NCI-H2081 treated with DMSO at 0.1 percent for 48 hours (cell line): Measurements from ENCODE around the gene GALM.
"Not testable (repeated sequence)": the region's sequence is repeated elsewhere in the genome, so short reads cannot be mapped to it uniquely, and the experiment has no call there.

Experiments used
- DNase-seq: peaks from one replicate; lab custom pipeline; 2025; lab: John Stamatoyannopoulos, UW

Gene GALM

GRCh38 chr2:38682008-38682575 lies 16.2 kb downstream of the GALM start:
- DNase-seq, result no peak

GRCh38 chr2:38682620-38683019 lies 16.7 kb downstream of the GALM start:
- not testable (repeated sequence) for DNase-seq

GRCh38 chr2:38683766-38684165 lies 17.9 kb downstream of the GALM start:
- DNase-seq, result no peak

- no peak for DNase-seq
Measured at GRCh38 chr2:38685116-38685735, 19.3 kb downstream of the GALM start.

GRCh38 chr2:38690499-38691420 lies 24.8 kb downstream of the GALM start:
- no peak for DNase-seq

GRCh38 chr2:38691994-38692393 lies 26.1 kb downstream of the GALM start:
- DNase-seq, result no peak

- no peak for DNase-seq
Measured at GRCh38 chr2:38692636-38693318, 26.9 kb downstream of the GALM start.

GRCh38 chr2:38697116-38697840 lies 31.4 kb downstream of the GALM start:
- DNase-seq, result no peak

GRCh38 chr2:38698467-38699003 lies 32.6 kb downstream of the GALM start:
- DNase-seq, result no peak

GRCh38 chr2:38700113-38700785 lies 34.3 kb downstream of the GALM start:
- DNase-seq, result no peak

- DNase-seq, result no peak
Measured at GRCh38 chr2:38700881-38701458, 35.1 kb downstream of the GALM start.

GRCh38 chr2:38701542-38701941 lies 35.6 kb downstream of the GALM start:
- no peak for DNase-seq

GRCh38 chr2:38702413-38702812 lies 36.5 kb downstream of the GALM start:
- DNase-seq, result no peak

GRCh38 chr2:38703336-38703735 lies 37.4 kb downstream of the GALM start:
- DNase-seq, result not testable (repeated sequence)

- no peak for DNase-seq
Measured at GRCh38 chr2:38704664-38705063, 38.8 kb downstream of the GALM start.

- no peak for DNase-seq
Measured at GRCh38 chr2:38706846-38707345, 41.0 kb downstream of the GALM start.

- DNase-seq, result not testable (repeated sequence)
Measured at GRCh38 chr2:38708491-38708890, 42.6 kb downstream of the GALM start.

- DNase-seq, result no peak
Measured at GRCh38 chr2:38708900-38709566, 43.1 kb downstream of the GALM start.

GRCh38 chr2:38709567-38710194 lies 43.8 kb downstream of the GALM start:
- no peak for DNase-seq
